HAP-1 (cell line): ENCODE results near the gene ANK3.

ENCODE experiments used
- DNase-seq, 2 experiments: peaks; one replicate each; pipeline ENCODE4 v3.0.0-alpha.2; 2016 to 2020; ENCODE audit warnings: low spot score in 2 of 2
- H3K27me3 ChIP-seq: fragments of 250-450 bp; sonication (Bioruptor Pico); 2 replicates; pipeline ENCODE4 v1.5.1; 2020; ENCODE audit warnings: low read depth, mild to moderate bottlenecking, moderate library complexity
- H3K36me3 ChIP-seq: fragments of 250-450 bp; sonication (Bioruptor Pico); replicated peaks from 2 replicates; pipeline ENCODE4 v1.5.1; 2020; ENCODE audit warnings: mild to moderate bottlenecking
- H3K4me1 ChIP-seq: fragments of 250-450 bp; sonication (Bioruptor Pico); 2 replicates; pipeline ENCODE4 v1.5.1; 2020; ENCODE audit warnings: mild to moderate bottlenecking
- H3K4me3 ChIP-seq: fragments of 250-450 bp; sonication (Bioruptor Pico); 2 replicates; pipeline ENCODE4 v1.5.1; 2020; ENCODE audit warnings: mild to moderate bottlenecking, moderate library complexity
- H3K9me3 ChIP-seq: fragments of 250-450 bp; sonication (Bioruptor Pico); 2 replicates; pipeline ENCODE4 v1.5.1; 2020; ENCODE audit warnings: mild to moderate bottlenecking, moderate library complexity
- in situ Hi-C: fragments of 300-500 bp; cut with MboI; formaldehyde crosslinking; loops from 3 replicates; pipeline ENCODE4 v1.14.3; 2020; ENCODE audit warnings: low sequenced_read_pairs, inconsistent platforms, mixed read lengths

The ANK3 gene

GRCh38 chr10:60314069-60314940 is 75.4 kb downstream of the ANK3 start:
- no peaks in the 10 kb centered on the region for H3K36me3 ChIP-seq
- H3K4me1 ChIP-seq, result peaks cover 15% of the 10 kb centered on the region
- in situ Hi-C loops, result no loop called here
- no peaks in the 10 kb centered on the region for H3K27me3 ChIP-seq
- H3K9me3 ChIP-seq, result no peaks in the 10 kb centered on the region
- no peak overlapping the region for H3K4me3 ChIP-seq
- peak; percentile 62 to 91 for DNase-seq

- no peaks in the 10 kb centered on the region for H3K27me3 ChIP-seq
- DNase-seq, result no peak
- H3K4me1 ChIP-seq, result peaks cover 15% of the 10 kb centered on the region
- in situ Hi-C loops, result no loop called here
- H3K9me3 ChIP-seq, result no peaks in the 10 kb centered on the region
- H3K4me3 ChIP-seq, result no peak overlapping the region
- no peaks in the 10 kb centered on the region for H3K36me3 ChIP-seq
Measured at GRCh38 chr10:60313589-60313952, 76.1 kb downstream of the ANK3 start.

GRCh38 chr10:60312818-60313588 is 76.7 kb downstream of the ANK3 start:
- DNase-seq, result no peak
- peaks cover 15% of the 10 kb centered on the region for H3K4me1 ChIP-seq
- H3K9me3 ChIP-seq, result no peaks in the 10 kb centered on the region

DNA sequence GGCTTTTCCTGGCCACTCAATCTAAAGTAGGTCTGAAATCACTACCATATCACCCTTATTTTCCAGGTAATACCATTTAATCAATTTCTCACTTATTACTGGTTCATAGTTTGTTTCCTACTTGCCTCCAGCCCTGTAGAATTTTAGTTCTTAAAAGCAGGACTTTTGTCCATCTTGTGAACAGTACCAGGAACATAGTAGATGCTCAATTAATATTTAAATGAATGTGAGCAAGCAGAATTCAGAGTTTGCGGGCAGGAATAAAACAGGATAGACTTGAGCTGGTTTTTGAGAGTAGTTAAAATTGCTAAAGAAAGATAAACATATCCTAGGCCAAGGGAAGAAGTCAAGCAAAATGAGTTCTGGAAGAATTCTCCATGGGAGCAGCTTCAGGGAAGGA is 77.9 kb downstream of the ANK3 start:
- H3K27me3 ChIP-seq, result no peaks in the 10 kb centered on the region
- no peak for DNase-seq
- in situ Hi-C loops, result no loop called here
- no peaks in the 10 kb centered on the region for H3K36me3 ChIP-seq
- no peak overlapping the region for H3K4me3 ChIP-seq
- H3K9me3 ChIP-seq, result no peaks in the 10 kb centered on the region
- H3K4me1 ChIP-seq, result peaks cover 15% of the 10 kb centered on the region

More at GRCh38 chr10:60312818-60313588, 76.7 kb downstream of the ANK3 start:
- Histone ChIP-seq H3K36me3 (no peaks in the 10 kb centered on the region), H3K4me3 (no peak overlapping the region), H3K27me3 (no peaks in the 10 kb centered on the region)
- in situ Hi-C loops, result no loop called here

DNA sequence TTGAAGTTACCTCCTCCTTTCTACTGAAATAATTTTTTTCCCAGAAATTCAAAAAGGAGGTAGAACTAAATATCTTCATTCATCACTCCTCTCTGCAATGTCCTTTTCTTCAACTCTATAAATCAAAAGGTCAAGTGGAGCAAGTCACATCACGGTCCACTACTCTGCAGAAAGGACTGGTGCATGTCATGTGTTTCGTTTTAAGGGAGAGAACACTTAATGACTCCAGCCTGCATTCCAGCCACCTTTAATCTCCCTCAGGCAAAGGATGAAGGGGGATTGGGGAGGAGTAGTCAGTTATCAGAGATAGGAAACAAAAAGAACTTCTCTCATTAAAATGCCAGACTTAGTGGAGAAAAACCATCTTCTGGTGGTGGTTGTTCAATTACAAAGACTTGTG is 78.9 kb downstream of the ANK3 start:
- in situ Hi-C loops, result no loop called here
- no peaks in the 10 kb centered on the region for H3K27me3 ChIP-seq
- peaks cover 15% of the 10 kb centered on the region for H3K4me1 ChIP-seq
- H3K36me3 ChIP-seq, result no peaks in the 10 kb centered on the region
- H3K9me3 ChIP-seq, result no peaks in the 10 kb centered on the region
- DNase-seq, result peak; percentile 46 to 78
- no peak overlapping the region for H3K4me3 ChIP-seq

DNA sequence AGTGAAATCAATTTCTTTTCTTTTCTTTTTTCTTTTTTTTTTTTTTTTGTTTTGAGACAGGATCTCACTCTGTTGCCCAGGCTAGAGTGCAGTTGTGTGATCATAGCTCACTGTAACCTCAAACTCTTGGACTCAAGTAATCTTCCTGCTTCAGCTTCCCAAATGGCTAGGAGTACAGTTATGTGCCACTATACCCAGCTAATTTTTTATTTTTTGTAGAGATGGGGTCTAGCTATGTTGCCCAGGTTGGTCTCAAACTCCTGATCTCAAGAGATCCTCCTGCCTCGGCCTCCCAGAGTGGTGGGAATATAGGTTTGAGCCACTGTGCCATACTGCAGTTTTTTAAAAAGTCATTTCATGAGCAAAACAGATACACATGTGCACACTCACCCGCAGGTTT is 79.8 kb downstream of the ANK3 start:
- Histone ChIP-seq H3K4me1 (peaks cover 14% of the 10 kb centered on the region), H3K9me3 (no peaks in the 10 kb centered on the region), H3K4me3 (no peak overlapping the region), H3K27me3 (no peaks in the 10 kb centered on the region), H3K36me3 (no peaks in the 10 kb centered on the region)
- no peak for DNase-seq
- in situ Hi-C loops, result no loop called here

- no peaks in the 10 kb centered on the region for H3K36me3 ChIP-seq
- in situ Hi-C loops, result no loop called here
- no peaks in the 10 kb centered on the region for H3K27me3 ChIP-seq
- no peak for DNase-seq
- H3K4me1 ChIP-seq, result peaks cover 8% of the 10 kb centered on the region
- no peaks in the 10 kb centered on the region for H3K9me3 ChIP-seq
- no peak overlapping the region for H3K4me3 ChIP-seq
Measured at GRCh38 chr10:60309371-60309770, 80.3 kb downstream of the ANK3 start.

GRCh38 chr10:60305380-60305892 is 84.2 kb downstream of the ANK3 start:
- DNase-seq, result no peak

DNA sequence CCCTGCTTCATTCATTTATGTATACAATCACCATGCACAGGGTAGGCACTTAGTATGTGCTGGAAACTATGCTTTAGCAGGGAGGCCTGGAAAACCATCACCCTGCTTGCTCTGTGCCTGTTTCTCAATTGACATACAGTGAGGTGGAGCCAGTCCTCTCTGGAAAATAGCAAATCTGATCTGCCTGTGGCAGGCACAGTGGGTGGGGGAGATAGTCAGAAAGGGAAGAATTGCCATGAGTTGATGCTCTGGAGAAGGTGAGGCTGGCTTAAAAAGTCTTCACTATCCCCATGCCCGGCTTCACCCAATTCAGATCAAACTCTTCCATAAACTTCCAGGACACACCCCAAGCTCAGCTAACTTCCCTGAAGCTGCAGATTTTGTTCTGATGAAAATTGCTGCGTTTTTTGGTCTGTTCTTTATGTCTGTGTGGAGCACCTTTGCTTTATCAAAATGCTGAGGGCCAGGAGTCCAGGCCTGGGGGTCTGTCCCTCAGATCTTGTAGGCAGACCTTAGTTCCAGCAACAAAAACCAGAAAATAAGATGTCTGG is 84.8 kb downstream of the ANK3 start:
- H3K9me3 ChIP-seq, result no peaks in the 10 kb centered on the region
- in situ Hi-C loops, result no loop called here
- no peaks in the 10 kb centered on the region for H3K36me3 ChIP-seq
- H3K4me3 ChIP-seq, result no peak overlapping the region
- peaks cover 8% of the 10 kb centered on the region for H3K4me1 ChIP-seq
- no peaks in the 10 kb centered on the region for H3K27me3 ChIP-seq
- no peak for DNase-seq

More at GRCh38 chr10:60305380-60305892, 84.2 kb downstream of the ANK3 start:
- no peak overlapping the region for H3K4me3 ChIP-seq
- in situ Hi-C loops, result no loop called here
- H3K36me3 ChIP-seq, result no peaks in the 10 kb centered on the region
- H3K9me3 ChIP-seq, result no peaks in the 10 kb centered on the region
- no peaks in the 10 kb centered on the region for H3K27me3 ChIP-seq
- H3K4me1 ChIP-seq, result peaks cover 3% of the 10 kb centered on the region

DNA sequence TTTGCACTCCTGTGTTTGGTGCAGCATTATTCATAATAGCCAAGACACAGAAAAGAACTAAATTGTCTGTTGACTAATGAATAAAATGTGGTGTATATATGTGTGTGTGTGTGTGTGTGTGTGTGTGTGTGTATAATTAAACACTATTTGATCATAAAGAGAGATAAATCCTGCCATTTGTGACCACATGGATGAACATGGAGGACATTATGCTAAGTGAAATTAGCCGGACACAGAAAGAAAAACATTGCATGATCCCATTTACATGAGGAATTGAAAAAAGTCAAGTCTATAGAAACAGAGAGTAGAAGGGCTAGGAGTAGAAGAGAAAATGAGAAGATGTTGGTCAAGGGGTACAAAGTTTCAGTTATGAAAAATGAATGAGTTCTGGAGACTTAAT is 85.9 kb downstream of the ANK3 start:
- in situ Hi-C loops, result no loop called here
- H3K36me3 ChIP-seq, result no peaks in the 10 kb centered on the region
- peaks cover 8% of the 10 kb centered on the region for H3K4me1 ChIP-seq
- DNase-seq, result no peak
- H3K4me3 ChIP-seq, result no peak overlapping the region
- H3K9me3 ChIP-seq, result no peaks in the 10 kb centered on the region
- H3K27me3 ChIP-seq, result no peaks in the 10 kb centered on the region

DNA sequence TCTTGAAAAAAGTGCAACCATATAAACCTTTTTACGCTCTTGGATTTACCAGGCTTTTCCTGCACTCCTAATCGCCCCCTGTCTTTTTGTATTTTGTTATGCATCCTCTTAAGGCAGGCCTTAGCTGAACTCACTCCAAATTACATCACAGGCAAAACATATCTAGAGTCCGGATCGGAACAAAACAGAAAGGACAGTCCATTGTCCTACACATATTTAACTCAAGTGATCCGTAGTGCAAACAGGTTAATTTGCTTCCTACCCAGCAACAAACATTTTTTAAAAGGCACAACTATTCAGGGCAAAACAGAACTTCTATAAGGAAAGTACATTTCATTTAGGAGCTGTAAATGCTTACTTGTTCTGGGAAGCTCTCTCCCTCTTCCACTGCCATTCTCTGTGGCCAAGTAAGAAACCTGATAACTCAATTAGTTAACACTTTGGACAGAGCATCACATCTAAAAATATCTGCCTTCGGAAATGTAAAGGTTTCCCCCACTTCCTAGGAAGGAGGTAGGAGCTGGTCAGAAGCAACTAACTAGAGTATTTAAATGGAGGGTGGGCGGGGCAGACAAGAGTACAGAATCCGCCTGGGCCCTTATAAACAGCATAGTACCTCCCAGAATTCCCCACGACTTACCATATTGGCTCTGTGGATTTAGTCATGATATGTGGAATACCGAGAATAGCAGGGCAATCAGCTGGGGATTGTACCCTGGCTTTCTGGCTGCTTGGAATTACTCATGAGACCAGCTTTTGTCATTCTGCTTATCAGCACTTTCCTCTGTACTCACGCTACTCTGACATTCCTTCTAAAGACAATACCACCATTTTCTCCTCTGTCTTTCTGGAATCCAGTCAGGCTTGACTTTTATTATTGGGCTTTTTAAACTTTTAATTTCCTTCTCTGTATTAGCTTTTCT is 89.5 kb downstream of the ANK3 start:
- H3K27me3 ChIP-seq, result no peaks in the 10 kb centered on the region
- no peaks in the 10 kb centered on the region for H3K36me3 ChIP-seq
- in situ Hi-C loops, result no loop called here
- H3K9me3 ChIP-seq, result no peaks in the 10 kb centered on the region
- peak; percentile 16 to 50 for DNase-seq
- no peak overlapping the region for H3K4me3 ChIP-seq
- peaks cover 8% of the 10 kb centered on the region for H3K4me1 ChIP-seq

- Histone ChIP-seq H3K27me3 (no peaks in the 10 kb centered on the region), H3K9me3 (no peaks in the 10 kb centered on the region), H3K4me3 (no peak overlapping the region), H3K36me3 (no peaks in the 10 kb centered on the region), H3K4me1 (peaks cover 8% of the 10 kb centered on the region)
- no peak for DNase-seq
- in situ Hi-C loops, result no loop called here
Measured at GRCh38 chr10:60299390-60299778, 90.3 kb downstream of the ANK3 start.
